ENCODE data around the gene ZNF497.
"Not testable (repeated sequence)": the region's sequence is repeated elsewhere in the genome, so short reads cannot be mapped to it uniquely, and the experiment has no call there.

The ZNF497 gene

GRCh38 chr19:58366585-58367430 is 4.3 kb upstream of the ZNF497 start:
- DNase-seq = no peak

DNA sequence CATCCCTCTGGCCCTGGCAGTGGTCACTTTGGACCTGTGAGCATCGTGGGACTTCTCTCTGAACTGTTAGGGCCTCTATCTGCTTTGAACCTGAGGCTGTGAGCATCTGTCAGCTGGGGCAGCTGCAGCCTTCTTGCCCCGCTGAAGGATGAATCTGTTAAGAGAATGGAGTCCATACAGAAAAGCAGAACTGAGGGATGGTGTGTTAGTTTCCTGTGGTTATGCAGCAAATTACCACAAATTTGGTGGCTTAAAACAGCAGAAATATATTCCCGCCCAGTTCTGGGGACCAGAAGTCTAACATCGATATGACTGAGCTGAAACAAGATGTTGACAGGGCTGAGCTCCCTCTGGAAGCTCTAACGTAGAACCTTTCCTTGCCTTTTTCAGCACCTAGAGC is 1.6 kb upstream of the ZNF497 start:
- DNase-seq = no peak

DNA sequence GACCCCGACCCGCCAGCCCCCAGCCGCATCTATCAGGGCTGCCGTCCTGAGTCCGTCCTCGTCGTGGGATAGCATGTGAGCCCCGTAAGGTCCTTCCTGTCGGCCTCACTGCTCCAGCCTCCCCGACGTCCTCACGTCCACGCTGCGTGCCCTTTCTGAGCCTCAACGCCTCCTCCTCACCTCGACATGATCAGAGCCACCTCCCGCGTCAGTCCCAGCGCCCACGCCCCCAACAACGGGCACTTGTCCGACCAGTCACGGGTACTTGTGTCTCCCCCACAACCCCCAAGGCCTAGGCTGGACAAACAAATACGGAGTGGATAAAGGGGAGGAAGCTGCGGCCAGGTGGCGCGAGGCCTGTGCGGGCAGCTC is 665 bp downstream of the ZNF497 start:
- no peak for DNase-seq

- no peak for DNase-seq
Observed at GRCh38 chr19:58357481-58358145, 4.9 kb downstream of the ZNF497 start.

DNA sequence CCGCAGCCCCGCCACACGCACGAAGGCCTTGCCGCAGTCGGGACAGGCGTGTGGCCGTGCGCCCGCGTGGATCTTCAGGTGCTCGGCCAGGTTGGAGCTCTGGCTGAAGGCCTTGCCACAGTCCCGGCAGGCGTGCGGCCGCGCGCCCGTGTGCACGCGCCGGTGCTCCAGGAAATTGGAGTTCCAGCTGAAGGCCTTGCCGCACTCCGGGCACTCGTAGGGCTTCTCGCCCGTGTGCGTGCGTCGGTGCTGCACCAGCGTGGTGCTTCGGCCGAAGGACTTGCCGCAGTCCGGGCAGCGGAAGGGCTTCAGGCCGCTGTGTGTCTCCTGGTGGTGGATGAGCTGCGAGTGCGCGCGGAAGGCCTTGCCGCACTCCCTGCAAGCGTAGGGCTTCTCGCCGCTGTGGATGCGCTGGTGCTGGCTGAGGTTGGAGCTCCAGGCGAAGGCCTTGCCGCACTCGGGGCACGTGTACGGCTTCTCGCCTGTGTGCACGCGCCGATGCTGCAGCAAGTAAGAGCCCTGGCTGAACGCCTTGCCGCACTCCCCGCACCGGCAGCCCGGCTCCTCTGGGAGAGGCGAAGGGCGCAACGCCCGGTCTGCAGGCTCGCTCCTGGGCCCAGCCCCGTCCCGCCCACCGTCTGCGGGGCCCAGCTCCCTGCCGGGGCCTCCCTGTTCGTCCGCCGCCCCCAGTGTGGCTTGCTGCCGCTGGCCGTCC is 5.6 kb downstream of the ZNF497 start:
- DNase-seq = no peak

- DNase-seq = no peak
Observed at GRCh38 chr19:58355908-58356765, 6.4 kb downstream of the ZNF497 start.

GRCh38 chr19:58355215-58355796 is 7.2 kb downstream of the ZNF497 start:
- no peak for DNase-seq

DNA sequence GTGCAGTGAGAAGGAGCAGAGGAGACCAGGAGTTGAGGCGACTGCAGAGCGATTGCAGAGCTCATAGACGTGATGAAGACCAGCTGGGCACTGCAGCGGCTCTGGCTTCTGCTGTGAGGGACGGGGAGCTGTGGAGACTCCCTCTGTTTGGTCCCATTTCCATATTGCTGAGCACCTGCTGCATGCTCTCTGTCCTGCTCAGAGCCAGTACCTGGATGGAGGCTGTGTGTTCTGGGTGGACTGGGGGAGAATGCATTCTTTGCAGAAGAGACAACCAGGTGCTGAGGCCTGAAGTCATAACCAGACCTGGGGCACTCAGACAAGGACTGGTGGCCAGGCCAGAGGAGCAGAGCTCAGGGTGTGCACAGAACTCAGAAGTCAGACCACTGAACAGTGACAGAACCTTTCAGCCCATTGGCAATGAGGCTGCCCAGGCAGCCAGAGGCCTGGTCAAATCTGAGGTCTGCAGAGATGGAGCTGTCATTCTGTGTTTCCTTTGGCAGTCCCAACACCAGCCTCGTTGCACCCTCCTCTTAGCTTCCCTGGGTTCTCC is 8.0 kb downstream of the ZNF497 start:
- no peak for DNase-seq

DNA sequence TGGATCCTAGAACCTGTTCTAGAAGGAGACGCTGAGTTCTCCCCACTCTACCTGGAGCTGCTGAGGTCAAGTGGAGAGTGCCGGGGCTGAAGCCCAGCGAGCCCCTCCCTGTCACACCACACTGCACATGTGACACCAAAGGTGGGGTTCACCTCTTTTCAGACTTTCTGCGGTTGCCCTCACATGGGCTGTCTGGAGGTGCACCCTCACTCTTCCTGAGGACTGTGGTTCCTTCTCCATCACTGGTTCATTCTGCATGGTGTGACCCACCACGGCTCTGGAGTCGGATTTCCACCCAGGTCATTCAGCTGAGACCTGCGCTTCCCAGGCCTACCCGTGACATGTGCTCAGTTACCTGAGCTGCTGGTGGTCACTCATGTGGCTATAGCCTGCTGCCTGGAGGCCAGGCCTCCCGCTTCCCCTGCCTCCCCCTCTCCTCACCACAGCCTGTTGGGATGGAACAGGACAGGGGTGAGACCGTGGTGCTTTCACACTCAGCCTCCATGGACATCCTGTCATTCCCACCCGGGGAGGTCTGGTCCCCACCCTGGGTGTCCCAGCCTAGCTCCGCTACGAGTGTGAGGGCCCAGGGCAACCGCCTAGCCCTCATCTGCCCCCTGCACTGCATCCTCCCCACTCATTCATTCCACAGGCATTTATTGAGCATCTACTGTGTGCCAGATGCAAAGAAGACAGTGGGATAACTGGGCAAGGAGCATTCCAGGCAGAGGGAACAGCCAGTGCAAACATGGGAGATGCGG is 8.7 kb downstream of the ZNF497 start:
- no peak for DNase-seq

DNA sequence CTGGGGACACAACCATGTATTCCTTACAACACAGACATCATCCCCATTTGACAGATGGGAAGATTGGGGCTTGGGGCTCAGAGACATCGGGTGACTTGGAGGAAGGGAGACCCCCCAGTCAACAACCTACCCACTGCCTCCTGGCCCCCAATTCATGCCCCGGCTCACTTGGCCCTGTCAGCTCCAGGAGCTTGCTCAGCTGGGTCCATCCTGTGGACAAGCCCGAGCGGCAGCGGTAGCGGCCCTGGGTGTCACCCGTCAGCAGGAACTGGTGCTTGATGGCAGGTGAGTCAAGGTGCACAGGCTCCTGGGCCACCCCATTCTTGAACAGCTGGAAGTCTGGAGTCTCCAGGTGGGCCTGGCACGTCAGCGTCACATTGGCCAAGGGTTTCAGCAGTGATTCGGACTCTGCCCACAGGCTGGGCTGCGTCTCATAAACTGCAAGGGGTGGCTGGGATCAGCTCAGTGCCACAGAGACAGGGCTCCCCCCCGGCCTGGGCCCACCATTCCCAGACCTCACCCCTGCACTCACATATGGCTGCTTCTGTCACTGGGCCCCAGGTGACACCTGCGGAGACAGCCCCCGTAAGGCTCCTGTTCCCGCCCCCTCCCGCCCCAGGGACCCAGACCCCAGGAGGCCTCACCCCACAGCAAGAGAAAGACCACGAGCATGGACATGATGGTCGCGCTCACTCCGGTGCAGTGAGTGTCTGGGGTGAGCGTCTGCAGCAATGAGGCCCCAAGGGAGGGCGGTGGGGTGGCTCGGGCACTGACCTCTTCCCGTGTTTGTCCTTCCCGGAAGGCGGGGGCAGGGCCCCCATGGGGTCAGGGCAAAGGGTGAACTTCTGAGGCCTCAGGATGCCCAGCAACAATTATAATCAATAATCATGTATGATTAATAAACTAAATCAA is 9.5 kb downstream of the ZNF497 start, which contains the start of gene A1BG:
TSS of gene A1BG (minus strand) at position 733 of the 912 bp plus-strand sequence. CDS start at position 678, 55 bp downstream.
- no peak for DNase-seq

DNA sequence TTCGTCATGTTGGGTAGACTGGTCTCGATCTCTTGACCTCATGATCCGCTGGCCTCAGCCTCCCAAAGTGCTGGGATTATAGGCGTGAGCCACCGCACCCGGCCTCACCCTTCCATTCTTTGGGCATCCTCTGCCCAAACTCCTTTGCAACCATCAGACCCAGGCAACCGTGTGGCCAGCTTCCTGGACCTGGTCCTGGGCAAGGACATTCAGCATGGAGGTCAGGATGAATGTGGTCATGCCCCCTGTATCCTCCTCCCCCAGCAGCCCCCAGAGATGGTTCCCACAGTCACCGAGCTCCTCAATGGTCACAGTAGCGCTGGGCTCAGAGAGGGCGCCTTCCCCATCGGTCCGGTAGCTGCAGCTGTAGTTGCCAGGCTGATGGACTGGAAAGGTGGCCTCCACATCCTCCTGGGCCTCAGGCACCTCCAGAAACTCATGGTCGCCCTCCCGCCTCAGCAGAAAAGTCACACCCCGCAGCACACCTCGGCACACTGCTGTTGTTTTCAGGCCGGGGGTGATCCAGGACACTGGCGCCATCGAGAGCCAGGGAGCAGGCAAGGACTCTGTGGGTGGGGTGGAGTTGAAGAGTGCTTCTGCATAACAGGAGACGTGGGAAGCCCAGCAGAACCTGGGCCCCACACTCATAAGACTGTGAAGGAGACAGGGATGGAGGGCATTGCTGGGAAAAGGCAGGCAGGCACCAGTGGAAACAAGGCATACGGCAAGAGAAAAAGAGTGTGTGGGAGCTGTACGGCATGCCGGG is 10.4 kb downstream of the ZNF497 start:
- DNase-seq = no peak

DNA sequence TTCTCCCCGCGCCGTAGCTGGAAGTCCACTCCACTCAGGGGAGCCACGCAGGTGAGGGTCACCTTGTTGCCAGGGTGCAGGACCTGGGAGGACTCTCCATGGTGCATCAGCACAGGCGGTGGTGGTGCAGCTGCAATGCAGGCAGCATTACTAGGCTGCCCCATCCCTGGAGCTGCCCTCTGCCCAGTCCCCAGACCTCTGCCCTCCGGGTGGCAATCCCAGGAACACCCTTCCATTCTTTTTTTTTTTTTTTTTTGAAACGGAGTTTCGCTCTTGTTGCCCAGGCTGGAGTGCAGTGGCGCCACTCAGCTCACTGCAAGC is 11.0 kb downstream of the ZNF497 start:
- no peak for DNase-seq

- no peak for DNase-seq
Observed at GRCh38 chr19:58350871-58351557, 11.5 kb downstream of the ZNF497 start.

DNA sequence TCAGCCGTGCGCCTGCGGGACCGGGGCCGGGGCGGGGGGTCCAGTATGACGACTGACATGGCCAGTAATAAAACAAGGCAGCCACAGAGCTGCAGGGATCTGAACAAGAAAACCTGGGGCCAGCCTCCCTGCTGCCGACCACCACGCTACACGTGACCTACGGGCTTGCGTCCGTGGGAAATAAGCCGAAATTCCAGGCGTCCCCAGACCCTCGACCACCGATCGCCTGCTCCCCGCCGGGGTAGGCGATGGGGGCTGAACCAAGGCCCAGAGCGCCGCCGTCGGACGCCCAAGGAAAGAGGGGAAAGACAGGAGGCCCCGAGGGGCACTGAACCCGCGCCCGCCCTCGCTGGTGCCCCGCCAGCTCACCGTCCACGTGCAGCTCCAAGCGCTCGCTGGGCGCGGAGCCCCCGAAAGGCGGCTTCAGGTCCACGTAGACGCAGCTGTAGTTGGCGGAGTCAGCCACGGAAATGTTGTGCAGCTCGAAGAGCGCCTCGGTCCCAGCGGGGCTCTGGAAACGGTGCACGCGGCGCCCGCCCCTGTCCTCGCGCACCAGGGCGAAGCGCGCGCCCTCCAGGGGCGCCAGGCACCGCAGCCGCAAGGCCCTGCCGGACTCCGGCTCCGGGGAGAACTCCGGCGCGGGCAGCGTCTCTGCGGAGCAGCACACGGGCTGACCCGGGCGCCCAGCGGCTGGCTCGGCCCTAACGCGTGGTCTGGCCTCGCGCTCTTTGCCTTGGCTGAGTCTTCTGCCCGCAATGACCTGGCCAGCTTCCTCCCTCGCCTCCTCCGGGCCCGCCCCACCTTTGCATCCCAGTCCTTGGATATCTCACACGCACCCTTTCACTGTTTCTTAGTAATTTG is 12.3 kb downstream of the ZNF497 start:
- no peak for DNase-seq

DNA sequence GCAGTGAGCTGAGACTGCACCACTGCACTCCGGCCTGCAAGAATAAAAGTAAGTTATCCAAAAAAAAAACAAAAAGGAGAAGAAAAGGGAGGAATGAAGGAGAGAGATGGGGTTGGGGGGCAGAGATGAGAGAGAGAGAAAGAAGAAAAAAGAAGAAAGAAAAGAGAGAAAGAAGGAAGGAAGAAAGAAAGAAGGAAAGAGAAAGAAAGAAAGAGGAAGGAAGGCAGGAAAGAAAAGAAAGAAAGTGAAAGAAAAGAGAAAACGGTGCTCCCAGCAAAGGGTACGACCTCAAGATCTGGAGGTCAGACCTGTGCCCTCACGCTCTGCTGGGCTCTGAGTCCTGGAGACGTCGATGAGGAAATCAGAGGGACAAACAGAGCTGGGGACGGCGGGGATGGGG is 13.0 kb downstream of the ZNF497 start:
- no peak for DNase-seq

GRCh38 chr19:58348080-58348479 is 14.5 kb downstream of the ZNF497 start:
- not testable (repeated sequence) for DNase-seq

DNA sequence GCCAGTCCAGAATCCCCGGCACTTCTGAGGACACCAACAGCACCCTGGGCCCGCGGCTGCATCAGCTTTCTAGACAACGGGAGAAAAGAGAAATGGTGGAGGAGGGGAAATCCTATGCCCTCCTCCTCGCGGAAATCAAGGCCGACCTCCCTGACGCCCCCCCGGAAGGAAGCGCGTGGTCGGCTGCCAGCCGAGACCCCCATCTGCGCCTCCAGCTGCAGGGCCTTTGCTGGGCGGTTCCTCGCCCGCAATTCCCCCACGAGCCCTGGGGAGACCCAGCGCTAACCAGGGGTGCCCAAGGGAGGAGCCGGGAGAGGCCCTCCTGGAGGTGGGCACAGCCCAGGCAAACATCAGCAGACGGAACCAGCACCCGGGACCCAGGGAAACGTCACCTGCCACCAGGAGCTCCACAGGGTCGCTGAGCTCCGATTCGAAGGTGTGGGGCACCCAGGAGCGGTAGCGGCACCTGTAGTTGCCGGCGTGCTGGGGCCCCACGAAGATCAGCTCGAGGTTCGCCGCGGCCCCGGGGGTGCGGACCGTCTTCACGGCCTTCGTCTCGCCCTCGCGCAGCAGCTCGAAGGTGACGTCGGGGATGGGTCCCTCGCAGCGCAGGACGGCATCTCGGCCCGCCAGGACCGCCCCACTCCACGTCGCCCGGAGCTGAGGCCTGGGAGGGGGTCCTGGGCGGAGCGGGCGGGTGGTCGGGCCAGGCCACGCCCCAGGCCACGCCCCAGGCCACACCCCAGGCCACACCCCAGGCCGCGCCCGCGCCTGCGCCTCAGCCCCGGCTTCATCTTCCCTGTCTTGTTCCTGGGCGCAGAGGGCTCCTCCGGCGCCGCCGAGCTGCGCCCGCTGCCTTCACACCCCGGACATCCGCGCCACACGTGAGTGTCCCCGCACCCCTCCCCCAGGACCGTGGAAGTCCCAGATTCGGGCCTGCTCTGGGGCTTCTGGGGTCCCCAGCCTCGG is 15.3 kb downstream of the ZNF497 start:
- DNase-seq = no peak
